ENCODE results near the gene MTA2.
"Not testable (repeated sequence)": the region's sequence is repeated elsewhere in the genome, so short reads cannot be mapped to it uniquely, and the experiment has no call there.

The MTA2 gene

GRCh38 chr11:62573592-62574362 is 27.9 kb downstream of the MTA2 start, which contains the start of gene EEF1G:
Gene EEF1G (minus strand): TSS chr11:62573891. CDS start chr11:62573842, 49 bp downstream.
- H3K9me3 Mint-ChIP-seq, result no peaks in the 10 kb centered on the region
- ATAC-seq (replicated peaks), result peak; percentile 92 to 93
- peak; percentile 99 for DNase-seq
- peaks cover 40 to 63% of the 10 kb centered on the region in 2 donors for H3K4me1 Mint-ChIP-seq
- H3K27me3 Mint-ChIP-seq, result no peaks in the 10 kb centered on the region
- peak within 1 kb of the TSS; percentile 99 for H3K27ac Mint-ChIP-seq
- peak within 1 kb of the TSS; percentile 94 to 97 for H3K4me3 Mint-ChIP-seq
- peaks cover 62 to 78% of the 10 kb centered on the region in 2 donors for H3K36me3 Mint-ChIP-seq

- no peak for DNase-seq
- Mint-ChIP-seq H3K27ac (peak overlapping the region; percentile 99), H3K9me3 (no peaks in the 10 kb centered on the region), H3K36me3 (peaks cover 59 to 75% of the 10 kb centered on the region in 2 donors), H3K4me1 (peaks cover 40 to 63% of the 10 kb centered on the region in 2 donors), H3K27me3 (no peaks in the 10 kb centered on the region), H3K4me3 (peak overlapping the region; percentile 94 to 97)
- peak; percentile 10 to 22 for ATAC-seq (replicated peaks)
Measured at GRCh38 chr11:62573006-62573591, 28.6 kb downstream of the MTA2 start.

GRCh38 chr11:62572431-62572830 is 29.2 kb downstream of the MTA2 start:
- peak overlapping the region; percentile 94 to 97 for H3K4me3 Mint-ChIP-seq

GRCh38 chr11:62571493-62571892 is 30.2 kb downstream of the MTA2 start:
- ATAC-seq (replicated peaks); H3K27me3 Mint-ChIP-seq; H3K9me3 Mint-ChIP-seq; DNase-seq: not testable (repeated sequence)
- Mint-ChIP-seq H3K4me1 (peaks cover 46 to 72% of the 10 kb centered on the region in 2 donors), H3K36me3 (peaks cover 62 to 73% of the 10 kb centered on the region in 2 donors), H3K4me3 (peak overlapping the region; percentile 94 to 97), H3K27ac (peak overlapping the region; percentile 99)

More at GRCh38 chr11:62572431-62572830, 29.2 kb downstream of the MTA2 start:
- H3K27me3 Mint-ChIP-seq, result no peaks in the 10 kb centered on the region
- peaks cover 58 to 74% of the 10 kb centered on the region in 2 donors for H3K36me3 Mint-ChIP-seq
- DNase-seq (no peak), ATAC-seq (replicated peaks) (no peak)
- H3K9me3 Mint-ChIP-seq, result no peaks in the 10 kb centered on the region
- peaks cover 42 to 66% of the 10 kb centered on the region in 2 donors for H3K4me1 Mint-ChIP-seq
- peak overlapping the region; percentile 99 for H3K27ac Mint-ChIP-seq

GRCh38 chr11:62570903-62571302 is 30.8 kb downstream of the MTA2 start:
- H3K4me3 Mint-ChIP-seq, result peak overlapping the region; percentile 94 to 97
- H3K9me3 Mint-ChIP-seq, H3K27me3 Mint-ChIP-seq, DNase-seq: not testable (repeated sequence)
- peaks cover 48 to 72% of the 10 kb centered on the region in 2 donors for H3K4me1 Mint-ChIP-seq
- peak overlapping the region; percentile 99 for H3K27ac Mint-ChIP-seq
- peaks cover 65 to 74% of the 10 kb centered on the region in 2 donors for H3K36me3 Mint-ChIP-seq
- peak in 1 of 2 donors; percentile 13 for ATAC-seq (replicated peaks)

- no peaks in the 10 kb centered on the region for H3K27me3 Mint-ChIP-seq
- no peaks in the 10 kb centered on the region for H3K9me3 Mint-ChIP-seq
- H3K36me3 Mint-ChIP-seq, result peaks cover 62 to 69% of the 10 kb centered on the region in 2 donors
- H3K4me3 Mint-ChIP-seq, result no peak overlapping the region
- no peak overlapping the region for H3K27ac Mint-ChIP-seq
- peaks cover 42 to 70% of the 10 kb centered on the region in 2 donors for H3K4me1 Mint-ChIP-seq
- DNase-seq (no peak), ATAC-seq (replicated peaks) (no peak)
Measured at GRCh38 chr11:62569611-62570010, 32.1 kb downstream of the MTA2 start.

- no peaks in the 10 kb centered on the region for H3K9me3 Mint-ChIP-seq
- peak in 1 of 2 donors; percentile 57 for ATAC-seq (replicated peaks)
Measured at GRCh38 chr11:62567018-62567633, 34.5 kb downstream of the MTA2 start.

GRCh38 chr11:62566247-62566646 is 35.4 kb downstream of the MTA2 start:
- Mint-ChIP-seq H3K9me3 (no peaks in the 10 kb centered on the region), H3K4me3 (no peak overlapping the region), H3K27ac (peak overlapping the region; percentile 53), H3K27me3 (no peaks in the 10 kb centered on the region), H3K4me1 (peaks cover 35 to 64% of the 10 kb centered on the region in 2 donors), H3K36me3 (peaks cover 41 to 57% of the 10 kb centered on the region in 2 donors)
- ATAC-seq (replicated peaks) (no peak), DNase-seq (no peak)

More at GRCh38 chr11:62567018-62567633, 34.5 kb downstream of the MTA2 start:
- H3K36me3 Mint-ChIP-seq, result peaks cover 48 to 59% of the 10 kb centered on the region in 2 donors
- H3K27me3 Mint-ChIP-seq, result no peaks in the 10 kb centered on the region
- no peak for DNase-seq
- H3K4me1 Mint-ChIP-seq, result peaks cover 37 to 65% of the 10 kb centered on the region in 2 donors
- peak overlapping the region; percentile 77 for H3K27ac Mint-ChIP-seq
- peak overlapping the region in 1 of 2 donors; percentile 63 for H3K4me3 Mint-ChIP-seq

GRCh38 chr11:62565100-62565802 is 36.4 kb downstream of the MTA2 start:
- DNase-seq (no peak), ATAC-seq (replicated peaks) (no peak)
- peaks cover 33 to 64% of the 10 kb centered on the region in 2 donors for H3K4me1 Mint-ChIP-seq
- peaks cover 36 to 57% of the 10 kb centered on the region in 2 donors for H3K36me3 Mint-ChIP-seq
- H3K9me3 Mint-ChIP-seq, result no peaks in the 10 kb centered on the region
- peak overlapping the region; percentile 62 for H3K27ac Mint-ChIP-seq
- H3K27me3 Mint-ChIP-seq, result no peaks in the 10 kb centered on the region
- no peak overlapping the region for H3K4me3 Mint-ChIP-seq

- H3K4me3 Mint-ChIP-seq; H3K27me3 Mint-ChIP-seq; H3K9me3 Mint-ChIP-seq; ATAC-seq (replicated peaks); DNase-seq: not testable (repeated sequence)
- Mint-ChIP-seq H3K4me1 (peaks cover 46 to 78% of the 10 kb centered on the region in 2 donors), H3K36me3 (peaks cover 39 to 64% of the 10 kb centered on the region in 2 donors), H3K27ac (peak overlapping the region; percentile 39)
Measured at GRCh38 chr11:62561677-62562230, 39.9 kb downstream of the MTA2 start.

- no peaks in the 10 kb centered on the region for H3K9me3 Mint-ChIP-seq
Measured at GRCh38 chr11:62560566-62561103, 41.0 kb downstream of the MTA2 start.

GRCh38 chr11:62559626-62560025 is 42.0 kb downstream of the MTA2 start:
- Mint-ChIP-seq H3K4me1 (peaks cover 53 to 80% of the 10 kb centered on the region in 2 donors), H3K36me3 (peaks cover 25 to 54% of the 10 kb centered on the region in 2 donors)

More at GRCh38 chr11:62560566-62561103, 41.0 kb downstream of the MTA2 start:
- peaks cover 51 to 78% of the 10 kb centered on the region in 2 donors for H3K4me1 Mint-ChIP-seq
- peak; percentile 13 to 17 for ATAC-seq (replicated peaks)
- H3K4me3 Mint-ChIP-seq, result no peak overlapping the region
- peak overlapping the region; percentile 84 for H3K27ac Mint-ChIP-seq
- no peak for DNase-seq
- H3K36me3 Mint-ChIP-seq, result peaks cover 30 to 53% of the 10 kb centered on the region in 2 donors
- no peaks in the 10 kb centered on the region for H3K27me3 Mint-ChIP-seq

GRCh38 chr11:62559204-62559603 is 42.5 kb downstream of the MTA2 start:
- H3K27ac Mint-ChIP-seq, result peak overlapping the region; percentile 72
- peaks cover 57 to 84% of the 10 kb centered on the region in 2 donors for H3K4me1 Mint-ChIP-seq
- H3K9me3 Mint-ChIP-seq, result no peaks in the 10 kb centered on the region
- ATAC-seq (replicated peaks) (no peak), DNase-seq (no peak)
- peaks cover 28 to 58% of the 10 kb centered on the region in 2 donors for H3K36me3 Mint-ChIP-seq
- no peaks in the 10 kb centered on the region for H3K27me3 Mint-ChIP-seq
- H3K4me3 Mint-ChIP-seq, result no peak overlapping the region

More at GRCh38 chr11:62559626-62560025, 42.0 kb downstream of the MTA2 start:
- H3K27me3 Mint-ChIP-seq; DNase-seq; ATAC-seq (replicated peaks); H3K4me3 Mint-ChIP-seq; H3K9me3 Mint-ChIP-seq: not testable (repeated sequence)
- peak overlapping the region; percentile 72 for H3K27ac Mint-ChIP-seq

Data from stimulated activated naive B cell treated with anti-CD40 and anti-IgM and Interleukin-4, amounts not matched to agents 10 μg/mL and 1 μg/mL and 100 μg/mL, for 72 hours (primary cell).